DMS153 treated with DMSO at 0.1 percent for 48 hours (cell line): Measurements from ENCODE around the gene PLA2G12A.
A peak's percentile ranks its signal among the peaks of the same experiment; 100 is the strongest.

Experiments used
- DNase-seq: peaks from one replicate; lab custom pipeline; 2025; ENCODE audit not compliant: unreplicated experiment; lab: John Stamatoyannopoulos, UW

The PLA2G12A gene

GRCh38 chr4:109729117-109729717, 653 bp downstream of the PLA2G12A start:
- no peak for DNase-seq

- no peak for DNase-seq
Measured at GRCh38 chr4:109728385-109728784, 1.5 kb downstream of the PLA2G12A start.

- DNase-seq: no peak
Measured at GRCh38 chr4:109723110-109723509, 6.8 kb downstream of the PLA2G12A start.

- DNase-seq: no peak
Measured at GRCh38 chr4:109722357-109722756, 7.5 kb downstream of the PLA2G12A start.

- DNase-seq: no peak
Measured at GRCh38 chr4:109721033-109721432, 8.8 kb downstream of the PLA2G12A start.

GRCh38 chr4:109719604-109720003, 10.3 kb downstream of the PLA2G12A start:
- no peak for DNase-seq

- no peak for DNase-seq
Measured at GRCh38 chr4:109718759-109719158, 11.1 kb downstream of the PLA2G12A start.

- no peak for DNase-seq
Measured at GRCh38 chr4:109713500-109713899, 16.4 kb downstream of the PLA2G12A start.

GRCh38 chr4:109708990-109709389, 20.9 kb downstream of the PLA2G12A start:
- no peak for DNase-seq

GRCh38 chr4:109708435-109708834, 21.4 kb downstream of the PLA2G12A start:
- DNase-seq: no peak

GRCh38 chr4:109703664-109704361, 26.1 kb downstream of the PLA2G12A start:
- peak; percentile 9 for DNase-seq

- peak; percentile 75 for DNase-seq
Measured at GRCh38 chr4:109702950-109703663, 26.8 kb downstream of the PLA2G12A start, which contains the start of gene CASP6. Gene CASP6, minus strand, starts transcription at chr4:109703445. Its CDS starts 50 bp downstream, at chr4:109703395.

- DNase-seq: peak; percentile 14
Measured at GRCh38 chr4:109701566-109702410, 28.1 kb downstream of the PLA2G12A start.

GRCh38 chr4:109699553-109700225, 30.2 kb downstream of the PLA2G12A start:
- DNase-seq: no peak

- no peak for DNase-seq
Measured at GRCh38 chr4:109698656-109699055, 31.2 kb downstream of the PLA2G12A start.

- DNase-seq: no peak
Measured at GRCh38 chr4:109691411-109691920, 38.4 kb downstream of the PLA2G12A start.

- DNase-seq: no peak
Measured at GRCh38 chr4:109690690-109691410, 39.0 kb downstream of the PLA2G12A start.

- no peak for DNase-seq
Measured at GRCh38 chr4:109684727-109685126, 45.1 kb downstream of the PLA2G12A start.

- DNase-seq: no peak
Measured at GRCh38 chr4:109683621-109684253, 46.1 kb downstream of the PLA2G12A start.
